ENCODE results near the gene TNFRSF19. TPM values are rescaled to one million over a fixed set of nuclear protein-coding genes. Genes with fewer than 3 reads are reported as not detected.

The TNFRSF19 gene
- total and polyA plus RNA-seq, 2 of the 13 experiments (the other 11 are each of a cell fraction or from before 2014, with no cell fraction given) = 75.3 to 77.7 TPM

DNA sequence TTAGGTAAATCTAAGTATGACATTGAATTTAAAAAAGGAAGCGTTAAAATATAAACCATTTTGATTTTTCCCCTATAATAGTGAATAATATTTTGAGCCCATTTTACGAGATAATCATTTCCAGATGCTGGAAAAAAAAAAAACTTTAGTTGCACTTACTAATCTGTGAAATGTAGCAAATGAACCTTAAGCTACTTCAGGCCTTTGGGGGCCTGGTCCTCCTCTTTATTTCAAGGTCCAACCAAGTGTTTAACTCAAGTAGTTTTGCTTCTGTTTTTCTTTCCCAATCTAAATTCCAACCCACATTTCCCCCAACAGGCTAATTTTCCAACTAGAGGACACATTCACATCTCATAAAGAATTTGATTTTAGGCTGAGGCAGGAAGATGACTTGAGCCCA is 101.2 kb downstream of the TNFRSF19 start:
- no peak for DNase-seq (ENCODE audit: low spot score)
- BruUV-seq (replicated peaks) = no TSS peak
- no peaks in the 10 kb centered on the region for H3K27me3 ChIP-seq (ENCODE audit: control insufficient read depth in 1 of 2, insufficient read depth in 2 of 2, low read length in 2 of 2)
- H4K20me1 ChIP-seq (ENCODE audit: insufficient read depth, low read length) = no peaks in the 10 kb centered on the region
- no peak for ATAC-seq
- H3K4me3 ChIP-seq (replicated peaks in 1 of 3; ENCODE audit: insufficient read depth in 1 of 3, low read depth in 2 of 3, low read length in 3 of 3) = no peak overlapping the region
- no peaks in the 10 kb centered on the region for H3K79me2 ChIP-seq (ENCODE audit: insufficient read depth, low read length)
- POLR2A ChIA-PET = interaction anchor here (1.9 kb wide), 1 partner anchor 93 kb away, joined by 5 read pairs; no protein-coding TSS in a partner anchor
- H3K4me1 ChIP-seq (ENCODE audit: insufficient read depth, low read length) = peaks cover 13% of the 10 kb centered on the region
- TF ChIP-seq ZNF790 (CRISPR knock-in tag; IDR thresholded peaks at IDR 0.05; ENCODE audit: borderline replicate concordance) (no peak), SALL1 (CRISPR knock-in tag; IDR thresholded peaks at IDR 0.05) (no peak), MXD4 (CRISPR knock-in tag; IDR thresholded peaks at IDR 0.05) (no peak), KLF6 (CRISPR knock-in tag; IDR thresholded peaks at IDR 0.05) (no peak), ZFP36L2 (CRISPR knock-in tag; IDR thresholded peaks at IDR 0.05) (no peak), NFATC3 (CRISPR knock-in tag; IDR thresholded peaks at IDR 0.05) (no peak), TOE1 (CRISPR knock-in tag; IDR thresholded peaks at IDR 0.05) (no peak), PRPF4 (IDR thresholded peaks at IDR 0.05; ENCODE audit: low read depth, low read length, poor library complexity, severe bottlenecking) (no peak), ZNF3 (CRISPR knock-in tag; IDR thresholded peaks at IDR 0.05) (no peak)
- TF ChIP-seq, protein P1, sequence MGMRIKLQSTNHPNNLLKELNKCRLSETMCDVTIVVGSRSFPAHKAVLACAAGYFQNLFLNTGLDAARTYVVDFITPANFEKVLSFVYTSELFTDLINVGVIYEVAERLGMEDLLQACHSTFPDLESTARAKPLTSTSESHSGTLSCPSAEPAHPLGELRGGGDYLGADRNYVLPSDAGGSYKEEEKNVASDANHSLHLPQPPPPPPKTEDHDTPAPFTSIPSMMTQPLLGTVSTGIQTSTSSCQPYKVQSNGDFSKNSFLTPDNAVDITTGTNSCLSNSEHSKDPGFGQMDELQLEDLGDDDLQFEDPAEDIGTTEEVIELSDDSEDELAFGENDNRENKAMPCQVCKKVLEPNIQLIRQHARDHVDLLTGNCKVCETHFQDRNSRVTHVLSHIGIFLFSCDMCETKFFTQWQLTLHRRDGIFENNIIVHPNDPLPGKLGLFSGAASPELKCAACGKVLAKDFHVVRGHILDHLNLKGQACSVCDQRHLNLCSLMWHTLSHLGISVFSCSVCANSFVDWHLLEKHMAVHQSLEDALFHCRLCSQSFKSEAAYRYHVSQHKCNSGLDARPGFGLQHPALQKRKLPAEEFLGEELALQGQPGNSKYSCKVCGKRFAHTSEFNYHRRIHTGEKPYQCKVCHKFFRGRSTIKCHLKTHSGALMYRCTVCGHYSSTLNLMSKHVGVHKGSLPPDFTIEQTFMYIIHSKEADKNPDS (CRISPR knock-in tag; IDR thresholded peaks at IDR 0.05) = no peak
- TF ChIP-seq, protein P2, sequence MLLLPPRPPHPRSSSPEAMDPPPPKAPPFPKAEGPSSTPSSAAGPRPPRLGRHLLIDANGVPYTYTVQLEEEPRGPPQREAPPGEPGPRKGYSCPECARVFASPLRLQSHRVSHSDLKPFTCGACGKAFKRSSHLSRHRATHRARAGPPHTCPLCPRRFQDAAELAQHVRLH (CRISPR knock-in tag; IDR thresholded peaks at IDR 0.05; ENCODE audit: borderline replicate concordance, low read depth) = no peak
- TF ChIP-seq, protein P3, sequence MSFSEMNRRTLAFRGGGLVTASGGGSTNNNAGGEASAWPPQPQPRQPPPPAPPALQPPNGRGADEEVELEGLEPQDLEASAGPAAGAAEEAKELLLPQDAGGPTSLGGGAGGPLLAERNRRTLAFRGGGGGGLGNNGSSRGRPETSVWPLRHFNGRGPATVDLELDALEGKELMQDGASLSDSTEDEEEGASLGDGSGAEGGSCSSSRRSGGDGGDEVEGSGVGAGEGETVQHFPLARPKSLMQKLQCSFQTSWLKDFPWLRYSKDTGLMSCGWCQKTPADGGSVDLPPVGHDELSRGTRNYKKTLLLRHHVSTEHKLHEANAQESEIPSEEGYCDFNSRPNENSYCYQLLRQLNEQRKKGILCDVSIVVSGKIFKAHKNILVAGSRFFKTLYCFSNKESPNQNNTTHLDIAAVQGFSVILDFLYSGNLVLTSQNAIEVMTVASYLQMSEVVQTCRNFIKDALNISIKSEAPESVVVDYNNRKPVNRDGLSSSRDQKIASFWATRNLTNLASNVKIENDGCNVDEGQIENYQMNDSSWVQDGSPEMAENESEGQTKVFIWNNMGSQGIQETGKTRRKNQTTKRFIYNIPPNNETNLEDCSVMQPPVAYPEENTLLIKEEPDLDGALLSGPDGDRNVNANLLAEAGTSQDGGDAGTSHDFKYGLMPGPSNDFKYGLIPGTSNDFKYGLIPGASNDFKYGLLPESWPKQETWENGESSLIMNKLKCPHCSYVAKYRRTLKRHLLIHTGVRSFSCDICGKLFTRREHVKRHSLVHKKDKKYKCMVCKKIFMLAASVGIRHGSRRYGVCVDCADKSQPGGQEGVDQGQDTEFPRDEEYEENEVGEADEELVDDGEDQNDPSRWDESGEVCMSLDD (CRISPR knock-in tag; IDR thresholded peaks at IDR 0.05; ENCODE audit: borderline replicate concordance) = no peak
- TF ChIP-seq, protein P4, sequence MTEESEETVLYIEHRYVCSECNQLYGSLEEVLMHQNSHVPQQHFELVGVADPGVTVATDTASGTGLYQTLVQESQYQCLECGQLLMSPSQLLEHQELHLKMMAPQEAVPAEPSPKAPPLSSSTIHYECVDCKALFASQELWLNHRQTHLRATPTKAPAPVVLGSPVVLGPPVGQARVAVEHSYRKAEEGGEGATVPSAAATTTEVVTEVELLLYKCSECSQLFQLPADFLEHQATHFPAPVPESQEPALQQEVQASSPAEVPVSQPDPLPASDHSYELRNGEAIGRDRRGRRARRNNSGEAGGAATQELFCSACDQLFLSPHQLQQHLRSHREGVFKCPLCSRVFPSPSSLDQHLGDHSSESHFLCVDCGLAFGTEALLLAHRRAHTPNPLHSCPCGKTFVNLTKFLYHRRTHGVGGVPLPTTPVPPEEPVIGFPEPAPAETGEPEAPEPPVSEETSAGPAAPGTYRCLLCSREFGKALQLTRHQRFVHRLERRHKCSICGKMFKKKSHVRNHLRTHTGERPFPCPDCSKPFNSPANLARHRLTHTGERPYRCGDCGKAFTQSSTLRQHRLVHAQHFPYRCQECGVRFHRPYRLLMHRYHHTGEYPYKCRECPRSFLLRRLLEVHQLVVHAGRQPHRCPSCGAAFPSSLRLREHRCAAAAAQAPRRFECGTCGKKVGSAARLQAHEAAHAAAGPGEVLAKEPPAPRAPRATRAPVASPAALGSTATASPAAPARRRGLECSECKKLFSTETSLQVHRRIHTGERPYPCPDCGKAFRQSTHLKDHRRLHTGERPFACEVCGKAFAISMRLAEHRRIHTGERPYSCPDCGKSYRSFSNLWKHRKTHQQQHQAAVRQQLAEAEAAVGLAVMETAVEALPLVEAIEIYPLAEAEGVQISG (CRISPR knock-in tag; IDR thresholded peaks at IDR 0.05) = no peak
- TF ChIP-seq, protein P5, sequence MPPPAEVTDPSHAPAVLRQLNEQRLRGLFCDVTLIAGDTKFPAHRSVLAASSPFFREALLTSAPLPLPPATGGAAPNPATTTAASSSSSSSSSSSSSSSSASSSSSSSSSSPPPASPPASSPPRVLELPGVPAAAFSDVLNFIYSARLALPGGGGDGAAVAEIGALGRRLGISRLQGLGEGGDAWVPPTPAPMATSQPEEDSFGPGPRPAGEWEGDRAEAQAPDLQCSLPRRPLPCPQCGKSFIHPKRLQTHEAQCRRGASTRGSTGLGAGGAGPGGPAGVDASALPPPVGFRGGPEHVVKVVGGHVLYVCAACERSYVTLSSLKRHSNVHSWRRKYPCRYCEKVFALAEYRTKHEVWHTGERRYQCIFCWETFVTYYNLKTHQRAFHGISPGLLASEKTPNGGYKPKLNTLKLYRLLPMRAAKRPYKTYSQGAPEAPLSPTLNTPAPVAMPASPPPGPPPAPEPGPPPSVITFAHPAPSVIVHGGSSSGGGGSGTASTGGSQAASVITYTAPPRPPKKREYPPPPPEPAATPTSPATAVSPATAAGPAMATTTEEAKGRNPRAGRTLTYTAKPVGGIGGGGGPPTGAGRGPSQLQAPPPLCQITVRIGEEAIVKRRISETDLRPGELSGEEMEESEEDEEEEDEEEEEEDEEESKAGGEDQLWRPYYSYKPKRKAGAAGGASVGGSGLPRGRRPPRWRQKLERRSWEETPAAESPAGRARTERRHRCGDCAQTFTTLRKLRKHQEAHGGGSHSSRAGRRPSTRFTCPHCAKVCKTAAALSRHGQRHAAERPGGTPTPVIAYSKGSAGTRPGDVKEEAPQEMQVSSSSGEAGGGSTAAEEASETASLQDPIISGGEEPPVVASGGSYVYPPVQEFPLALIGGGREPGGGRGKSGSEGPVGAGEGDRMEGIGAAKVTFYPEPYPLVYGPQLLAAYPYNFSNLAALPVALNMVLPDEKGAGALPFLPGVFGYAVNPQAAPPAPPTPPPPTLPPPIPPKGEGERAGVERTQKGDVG (CRISPR knock-in tag; IDR thresholded peaks at IDR 0.05; ENCODE audit: borderline replicate concordance) = no peak
- H3K27ac ChIP-seq (ENCODE audit: extremely low read length, insufficient read depth, low read length) = no peak overlapping the region
- in situ Hi-C loops (cut with HindIII; ENCODE audit: extremely low pct_ligation_motif_present, low pct_unique_long_range_greater_than_20kb) (no loop called here), intact Hi-C loops (cut with micrococcal nuclease; ENCODE audit: unreplicated experiment) (no loop called here)
- peaks cover 21 to 76% of the 10 kb centered on the region in 2 experiments for H3K36me3 ChIP-seq (replicated peaks in 1 of 2; ENCODE audit: control insufficient read depth in 1 of 2, insufficient read depth in 2 of 2, low read length in 2 of 2)
- FAIRE-seq = no peak
- no peak overlapping the region for H3K4me2 ChIP-seq (ENCODE audit: low read depth, low read length)
- CTCF ChIA-PET (ENCODE audit: low intra/inter-chr PET ratio, low total read pairs) = no interaction called here
- WGBS (ENCODE audit: low lambda C conversion rate) = 96% methylated on average over 2 of the region's 2 CpGs
- H3K9ac ChIP-seq (ENCODE audit: insufficient read depth, low read depth, low read length) = no peak overlapping the region
- H3K9me3 ChIP-seq (ENCODE audit: low read length) = no peaks in the 10 kb centered on the region
- H2AFZ ChIP-seq (ENCODE audit: low read length) = no peak overlapping the region
